K562 (cell line): ENCODE measurements around the gene SNAP23. TPM values are rescaled to one million over a fixed set of nuclear protein-coding genes. Genes with fewer than 3 reads are reported as not detected.

Source experiments
- CCNT2 ChIP-seq: IDR thresholded peaks from 2 replicates; pipeline ENCODE4 v1.6.1; 2011; ENCODE audit warnings: borderline replicate concordance, low read depth, mild to moderate bottlenecking, moderate library complexity, mixed read lengths, low read length; ENCODE audit not compliant: insufficient read length; ENCODE audit errors: extremely low read depth
- CREM ChIP-seq: IDR thresholded peaks from 2 replicates; pipeline ENCODE4 v1.6.1; 2014; ENCODE audit warnings: antibody characterized with exemption, low read depth
- E2F3 ChIP-seq: fragments of 250-450 bp; sonication (Bioruptor Pico); IDR thresholded peaks from 2 replicates; pipeline ENCODE4 v1.4.0; 2020; ENCODE audit warnings: mild to moderate bottlenecking
- FOXA3 ChIP-seq, 2 experiments: fragments of 450-650 bp in 1 of 2; sonication (generic) in 1 of 2; formaldehyde crosslinking; IDR thresholded peaks in 1 of 2; conservative IDR thresholded peaks in 1 of 2; 2 replicates each; pipeline versions ENCODE4 v1.4.0 to v1.8.0; 2020 to 2022; ENCODE audit warnings: mild to moderate bottlenecking in 2 of 2, missing genetic modification reagents in 1 of 2
- HNRNPH1 ChIP-seq: fragments of 200-400 bp; formaldehyde crosslinking; optimal IDR thresholded peaks from 2 replicates; pipeline ENCODE3; 2017; ENCODE audit warnings: low read depth, mild to moderate bottlenecking, low read length, moderate library complexity
- KLF1 ChIP-seq: fragments of 450-650 bp; IDR thresholded peaks from 2 replicates; pipeline ENCODE4 v1.6.1; 2016; ENCODE audit warnings: missing genetic modification characterization, missing compliant biosample characterization
- LEF1 ChIP-seq: fragments of 450-650 bp; IDR thresholded peaks from 2 replicates; pipeline ENCODE4 v1.6.1; 2016; ENCODE audit warnings: mild to moderate bottlenecking
- NCOR1 ChIP-seq: fragments of 450-650 bp; IDR thresholded peaks from 2 replicates; pipeline ENCODE4 v1.6.1; 2016; ENCODE audit warnings: mild to moderate bottlenecking, moderate library complexity
- NFRKB ChIP-seq: fragments of 450-650 bp; IDR thresholded peaks from 2 replicates; pipeline ENCODE4 v1.6.1; 2016; ENCODE audit warnings: low read depth
- NONO ChIP-seq, 2 experiments: fragments of 200-400 bp in 1 of 2; fragments of 450-650 bp in 1 of 2; formaldehyde crosslinking in 1 of 2; IDR thresholded peaks; 2 replicates each; pipeline ENCODE4 v1.6.1; 2017; ENCODE audit warnings: low read depth in 2 of 2, mild to moderate bottlenecking in 2 of 2, moderate library complexity in 2 of 2, low read length in 1 of 2
- PHB2 ChIP-seq: fragments of 450-650 bp; IDR thresholded peaks from 2 replicates; pipeline ENCODE4 v1.6.1; 2017; ENCODE audit warnings: low read depth
- SIRT6 ChIP-seq: IDR thresholded peaks from one replicate; pipeline ENCODE4 v1.6.1; 2012; ENCODE audit warnings: low read depth, mild to moderate bottlenecking, control low read depth, inconsistent platforms, low read length, moderate library complexity
- TRIM28 ChIP-seq: fragments of 450-650 bp; IDR thresholded peaks from 2 replicates; pipeline ENCODE4 v1.6.1; 2017
- ZNF311 ChIP-seq: fragments of 250-450 bp; sonication (Bioruptor Pico); IDR thresholded peaks from 2 replicates; pipeline ENCODE4 v1.4.0; 2020; ENCODE audit warnings: mild to moderate bottlenecking, moderate library complexity
- ZNF707 ChIP-seq: fragments of 250-450 bp; sonication (Bioruptor Pico); conservative IDR thresholded peaks from 2 replicates; pipeline ENCODE4 v1.8.0; 2022; ENCODE audit warnings: inconsistent platforms, mild to moderate bottlenecking, moderate library complexity
- polyA plus RNA-seq, 8 experiments: library from polyadenylated mRNA; depleted of rRNA in 4 of 8; stranded (reverse) in 5 of 8; unstranded in 3 of 8; fragments of >200 nt; fragmentation: Nextera tagmentation in 2 of 8; fragmentation: Illumina TruSeq in 1 of 8; extraction: Ambion mirVana in 2 of 8; extraction: Trizol in 1 of 8; gene quantifications; 2 replicates each; pipeline versions ENCODE4 v1.2.1 to v1.2.3, GENCODE V29; 2011 to 2014; ENCODE audit warnings: inconsistent platforms in 1 of 8, missing spikeins in 1 of 8
- total RNA-seq, 7 experiments: library from RNA; depleted of rRNA in 6 of 7; stranded (reverse); fragments of >200 nt in 6 of 7; fragmentation: Illumina TruSeq in 2 of 7; extraction: Trizol in 2 of 7; gene quantifications; 2 replicates each; pipeline versions ENCODE4 v1.2.1 to v1.2.3, GENCODE V29; 2011 to 2021; ENCODE audit warnings: low replicate concordance in 1 of 7
- TF ChIP-seq, protein P1 (sequence below): fragments of 250-450 bp; sonication (Bioruptor Pico); IDR thresholded peaks from 2 replicates; pipeline ENCODE4 v1.9.0; 2021; ENCODE audit warnings: mild to moderate bottlenecking, inconsistent platforms
- TF ChIP-seq, protein P2 (sequence below): sonication (generic); formaldehyde crosslinking; IDR thresholded peaks from 2 replicates; pipeline ENCODE4 v1.8.0; 2022; ENCODE audit warnings: missing genetic modification reagents, mild to moderate bottlenecking, moderate library complexity, borderline replicate concordance

Gene SNAP23
- total and polyA plus RNA-seq, 9 of the 15 experiments (the other 6 are each of a cell fraction or from before 2014, with no cell fraction given) = 78.9 to 168 (median 117) TPM

DNA sequence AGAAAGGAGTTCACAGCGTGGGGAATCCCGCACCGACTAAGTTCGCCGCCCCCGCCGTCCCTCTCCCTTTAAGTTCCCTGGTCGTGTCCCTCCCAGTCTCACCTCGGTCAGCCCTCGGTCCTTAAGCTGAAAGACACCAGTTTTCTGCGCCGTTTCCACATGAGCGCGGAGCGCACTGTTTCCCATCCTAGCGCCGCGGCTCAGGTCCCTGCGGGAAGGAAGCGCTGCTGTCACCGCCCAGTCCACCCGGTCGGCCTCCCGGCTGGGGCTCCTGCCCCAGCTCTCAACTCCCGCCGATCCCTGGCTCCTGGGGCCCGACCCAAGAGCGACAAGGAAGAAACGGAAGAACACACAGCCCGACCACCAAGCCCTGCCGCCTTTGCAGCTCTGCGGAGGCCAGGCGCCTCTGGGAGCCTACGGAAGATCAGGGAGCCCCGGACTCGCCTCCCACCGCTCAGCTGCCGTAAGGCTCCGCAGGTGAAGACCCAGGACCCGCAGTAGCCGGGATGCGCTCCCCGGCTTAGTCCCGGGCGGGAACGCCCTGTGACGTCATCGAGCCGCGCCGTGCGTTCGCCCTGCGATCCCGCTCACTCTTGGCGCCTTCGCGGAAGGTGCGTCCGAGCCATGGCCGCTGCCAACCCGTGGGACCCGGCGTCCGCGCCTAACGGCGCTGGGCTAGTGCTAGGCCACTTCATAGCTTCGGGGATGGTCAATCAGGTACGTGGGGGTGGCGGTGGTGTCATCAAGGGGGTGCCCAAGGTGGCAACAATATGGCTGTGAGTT is 53.0 kb downstream of the SNAP23 start, which contains the start of the genes HAUS2 and LRRC57 (continued):
- TF ChIP-seq NCOR1 = 0 out of 2 replicates have a peak, but pooled peaks have one; percentile 6
- TF ChIP-seq SIRT6 = no peak
- no peak for TF ChIP-seq ZNF311
- TF ChIP-seq KLF1 = peak; percentile 92
- TF ChIP-seq NONO (IDR thresholded peaks at IDR 0.05; ENCODE audit: low read depth in 2 of 2, low read length in 1 of 2) = no peak
- TF ChIP-seq HNRNPH1 = no peak
- TF ChIP-seq, protein P1, sequence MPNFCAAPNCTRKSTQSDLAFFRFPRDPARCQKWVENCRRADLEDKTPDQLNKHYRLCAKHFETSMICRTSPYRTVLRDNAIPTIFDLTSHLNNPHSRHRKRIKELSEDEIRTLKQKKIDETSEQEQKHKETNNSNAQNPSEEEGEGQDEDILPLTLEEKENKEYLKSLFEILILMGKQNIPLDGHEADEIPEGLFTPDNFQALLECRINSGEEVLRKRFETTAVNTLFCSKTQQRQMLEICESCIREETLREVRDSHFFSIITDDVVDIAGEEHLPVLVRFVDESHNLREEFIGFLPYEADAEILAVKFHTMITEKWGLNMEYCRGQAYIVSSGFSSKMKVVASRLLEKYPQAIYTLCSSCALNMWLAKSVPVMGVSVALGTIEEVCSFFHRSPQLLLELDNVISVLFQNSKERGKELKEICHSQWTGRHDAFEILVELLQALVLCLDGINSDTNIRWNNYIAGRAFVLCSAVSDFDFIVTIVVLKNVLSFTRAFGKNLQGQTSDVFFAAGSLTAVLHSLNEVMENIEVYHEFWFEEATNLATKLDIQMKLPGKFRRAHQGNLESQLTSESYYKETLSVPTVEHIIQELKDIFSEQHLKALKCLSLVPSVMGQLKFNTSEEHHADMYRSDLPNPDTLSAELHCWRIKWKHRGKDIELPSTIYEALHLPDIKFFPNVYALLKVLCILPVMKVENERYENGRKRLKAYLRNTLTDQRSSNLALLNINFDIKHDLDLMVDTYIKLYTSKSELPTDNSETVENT (CRISPR knock-in tag) = 0 out of 2 replicates have a peak, but pooled peaks have one; percentile 17
- no peak for TF ChIP-seq FOXA3 (CRISPR knock-in tag; conservative IDR thresholded peaks at IDR 0.05 in 1 of 2, IDR thresholded peaks at IDR 0.05 in 1 of 2)
- TF ChIP-seq CREM = peak; percentile 99
- 0 out of 2 replicates have a peak, but pooled peaks have one; percentile 18 for TF ChIP-seq LEF1
- no peak for TF ChIP-seq ZNF707 (CRISPR knock-in tag)
- TF ChIP-seq, protein P2, sequence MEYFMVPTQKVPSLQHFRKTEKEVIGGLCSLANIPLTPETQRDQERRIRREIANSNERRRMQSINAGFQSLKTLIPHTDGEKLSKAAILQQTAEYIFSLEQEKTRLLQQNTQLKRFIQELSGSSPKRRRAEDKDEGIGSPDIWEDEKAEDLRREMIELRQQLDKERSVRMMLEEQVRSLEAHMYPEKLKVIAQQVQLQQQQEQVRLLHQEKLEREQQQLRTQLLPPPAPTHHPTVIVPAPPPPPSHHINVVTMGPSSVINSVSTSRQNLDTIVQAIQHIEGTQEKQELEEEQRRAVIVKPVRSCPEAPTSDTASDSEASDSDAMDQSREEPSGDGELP (CRISPR knock-in tag) = peak; percentile 79
- no peak for TF ChIP-seq TRIM28
- peak; percentile 71 for TF ChIP-seq CCNT2
- peak; percentile 94 for TF ChIP-seq E2F3 (CRISPR knock-in tag)
- TF ChIP-seq PHB2 = no peak
- peak; percentile 87 for TF ChIP-seq NFRKB
